Activated naive CD8-positive, alpha-beta T cell treated with anti-CD3 and anti-CD28 coated beads, Interleukin-2, amount 50 U/mL, for 16 hours (primary cell): ENCODE data around the gene CACNA1B.
"Not testable (repeated sequence)": the region's sequence is repeated elsewhere in the genome, so short reads cannot be mapped to it uniquely, and the experiment has no call there.

ENCODE experiments used
- DNase-seq: peaks from one replicate; pipeline ENCODE4 v3.0.0-alpha.2; 2020; ENCODE audit warnings: low read depth, low spot score

Gene CACNA1B

GRCh38 chr9:138013836-138014562, 136.4 kb downstream of the CACNA1B start:
- DNase-seq: no peak

GRCh38 chr9:138014563-138014945, 137.0 kb downstream of the CACNA1B start:
- no peak for DNase-seq

- no peak for DNase-seq
Observed at GRCh38 chr9:138015021-138015829, 137.6 kb downstream of the CACNA1B start.

GRCh38 chr9:138016406-138017187, 139.0 kb downstream of the CACNA1B start:
- no peak for DNase-seq

GRCh38 chr9:138017200-138017599, 139.6 kb downstream of the CACNA1B start:
- DNase-seq: no peak

- DNase-seq: not testable (repeated sequence)
Observed at GRCh38 chr9:138019514-138019913, 141.9 kb downstream of the CACNA1B start.

GRCh38 chr9:138020120-138020794, 142.7 kb downstream of the CACNA1B start:
- DNase-seq: no peak

DNA sequence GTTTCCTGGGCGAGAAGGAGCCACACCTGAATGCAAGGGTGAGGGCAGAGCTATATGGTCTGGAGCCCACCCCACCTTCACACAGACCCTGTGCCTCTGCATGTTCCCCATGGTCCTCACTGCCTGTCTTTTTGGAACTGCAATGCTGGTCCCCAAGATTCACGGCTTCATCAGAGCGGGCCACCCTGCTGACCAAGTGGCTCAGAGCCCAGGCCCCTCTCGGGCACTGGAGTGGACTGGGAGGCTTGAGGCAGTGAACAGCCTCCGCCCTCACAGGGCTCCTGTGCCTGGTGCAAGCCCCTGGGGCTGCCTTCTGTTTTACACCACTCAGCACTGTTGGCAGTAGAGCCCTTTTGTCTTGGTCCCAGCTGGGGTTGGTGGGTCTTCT, 143.2 kb downstream of the CACNA1B start:
- DNase-seq: no peak

- no peak for DNase-seq
Observed at GRCh38 chr9:138021251-138022056, 143.9 kb downstream of the CACNA1B start.

- DNase-seq: no peak
Observed at GRCh38 chr9:138022121-138022741, 144.6 kb downstream of the CACNA1B start.

DNA sequence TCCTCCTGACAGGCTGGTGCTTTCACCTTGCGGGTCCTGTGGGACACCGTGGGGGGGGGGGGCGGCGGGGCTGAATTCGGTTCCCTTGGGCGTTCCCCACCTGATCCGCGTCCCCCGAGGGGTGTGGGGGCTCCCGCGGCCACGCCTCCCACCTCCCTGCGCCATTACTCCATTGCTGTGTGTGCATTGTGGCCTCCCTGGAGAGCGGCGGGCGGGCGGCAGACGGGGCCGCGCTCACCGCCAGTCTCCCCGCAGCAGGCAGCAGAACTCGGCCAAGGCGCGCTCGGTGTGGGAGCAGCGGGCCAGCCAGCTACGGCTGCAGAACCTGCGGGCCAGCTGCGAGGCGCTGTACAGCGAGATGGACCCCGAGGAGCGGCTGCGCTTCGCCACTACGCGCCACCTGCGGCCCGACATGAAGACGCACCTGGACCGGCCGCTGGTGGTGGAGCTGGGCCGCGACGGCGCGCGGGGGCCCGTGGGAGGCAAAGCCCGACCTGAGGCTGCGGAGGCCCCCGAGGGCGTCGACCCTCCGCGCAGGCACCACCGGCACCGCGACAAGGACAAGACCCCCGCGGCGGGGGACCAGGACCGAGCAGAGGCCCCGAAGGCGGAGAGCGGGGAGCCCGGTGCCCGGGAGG, 145.3 kb downstream of the CACNA1B start:
- no peak for DNase-seq

- DNase-seq: no peak
Observed at GRCh38 chr9:138023394-138024124, 146.0 kb downstream of the CACNA1B start.

- no peak for DNase-seq
Observed at GRCh38 chr9:138024131-138024530, 146.5 kb downstream of the CACNA1B start.

- no peak for DNase-seq
Observed at GRCh38 chr9:138024831-138025291, 147.3 kb downstream of the CACNA1B start.

- no peak for DNase-seq
Observed at GRCh38 chr9:138025417-138025816, 147.8 kb downstream of the CACNA1B start.

GRCh38 chr9:138025908-138026307, 148.3 kb downstream of the CACNA1B start:
- DNase-seq: no peak

GRCh38 chr9:138028596-138028995, 151.0 kb downstream of the CACNA1B start:
- no peak for DNase-seq

- DNase-seq: no peak
Observed at GRCh38 chr9:138031186-138031585, 153.6 kb downstream of the CACNA1B start.

DNA sequence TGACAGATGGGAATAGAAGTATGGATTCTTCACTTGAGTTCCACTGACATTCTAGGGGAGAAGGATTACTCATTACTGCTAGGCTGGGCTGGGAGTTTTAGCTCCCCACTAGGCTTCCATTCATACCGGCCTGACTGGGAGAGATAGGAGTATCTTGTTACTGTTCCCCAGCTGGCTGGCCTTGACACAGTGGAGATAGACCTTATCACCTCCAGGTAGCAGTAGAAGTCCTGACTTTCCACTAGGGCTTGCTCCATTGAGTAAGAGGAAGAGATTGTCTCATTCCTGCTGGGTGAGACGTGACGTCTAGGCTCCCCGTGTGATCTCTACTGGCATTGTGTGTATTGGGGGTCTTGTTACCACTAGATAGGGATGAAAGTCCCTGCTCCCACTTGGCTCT, 156.4 kb downstream of the CACNA1B start:
- DNase-seq: no peak
